GM13976 (cell line): ENCODE measurements around the gene KLRC2.
"Not testable (repeated sequence)": the region's sequence is repeated elsewhere in the genome, so short reads cannot be mapped to it uniquely, and the experiment has no call there.

ENCODE experiments used
- DNase-seq: peaks from one replicate; pipeline ENCODE4 v3.0.0; 2012; ENCODE audit warnings: low spot score
- CTCF ChIP-seq: IDR thresholded peaks from 2 replicates; pipeline ENCODE4 v1.5.1; 2012; ENCODE audit warnings: borderline replicate concordance, mild to moderate bottlenecking; ENCODE audit not compliant: insufficient read depth; ENCODE audit errors: extremely low read depth, missing control alignments, control extremely low read depth
- in situ Hi-C: fragments of 300-500 bp; cut with MboI; formaldehyde crosslinking; loops from one replicate; pipeline ENCODE4 v1.12.0; 2022; ENCODE audit warnings: low sequenced_read_pairs, mixed read lengths, inconsistent platforms; ENCODE audit not compliant: unreplicated experiment

The KLRC2 gene

GRCh38 chr12:10453156-10453555 is 17.3 kb upstream of the KLRC2 start, which contains the start of gene KLRC1:
KLRC1 (minus strand) TSS chr12:10453377; CDS start chr12:10451156, 2,221 bp downstream.
- no peak for TF ChIP-seq CTCF
- in situ Hi-C loops: no loop called here
- no peak for DNase-seq

- DNase-seq: no peak
- in situ Hi-C loops: no loop called here
- no peak for TF ChIP-seq CTCF
Measured at GRCh38 chr12:10448236-10448635, 12.4 kb upstream of the KLRC2 start.

DNA sequence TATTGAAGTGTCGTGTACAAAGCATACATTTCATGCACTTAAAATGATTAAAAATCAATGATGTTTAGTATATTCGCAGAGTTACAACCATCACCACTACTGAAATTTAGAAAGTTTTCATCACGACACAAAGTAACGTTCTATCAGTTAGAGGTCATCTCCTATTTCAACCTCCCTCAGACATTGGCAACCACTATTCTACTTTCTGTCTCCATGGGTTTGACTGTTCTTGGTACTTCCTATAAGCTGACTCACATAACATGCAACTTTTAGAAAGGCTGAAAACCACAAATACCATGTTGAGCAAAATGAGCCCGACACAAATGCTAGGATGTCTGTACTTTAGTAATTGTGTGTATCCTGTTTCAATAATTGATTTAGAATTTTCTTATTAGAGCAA is 10.2 kb upstream of the KLRC2 start:
- in situ Hi-C loops, DNase-seq: not testable (repeated sequence)

DNA sequence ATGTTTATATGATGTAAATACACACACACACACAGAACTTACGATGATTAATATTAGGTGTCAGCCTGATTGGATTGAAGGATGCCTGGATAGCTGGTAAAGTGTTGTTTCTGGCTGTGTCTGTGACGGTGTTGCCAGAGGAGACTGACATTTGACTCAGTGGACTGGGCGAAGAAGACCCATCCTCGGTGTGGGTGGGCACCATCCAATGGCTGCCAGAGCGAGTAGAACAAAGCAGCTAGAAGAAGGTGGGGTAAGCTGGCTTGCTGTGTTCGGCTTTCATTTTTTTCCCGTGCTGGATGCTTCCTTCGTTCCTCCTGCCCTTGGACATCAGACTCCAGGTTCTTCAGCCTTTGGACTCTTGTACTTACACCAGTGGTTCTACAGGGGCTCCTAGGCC is 5.3 kb upstream of the KLRC2 start:
- in situ Hi-C loops, DNase-seq: not testable (repeated sequence)

DNA sequence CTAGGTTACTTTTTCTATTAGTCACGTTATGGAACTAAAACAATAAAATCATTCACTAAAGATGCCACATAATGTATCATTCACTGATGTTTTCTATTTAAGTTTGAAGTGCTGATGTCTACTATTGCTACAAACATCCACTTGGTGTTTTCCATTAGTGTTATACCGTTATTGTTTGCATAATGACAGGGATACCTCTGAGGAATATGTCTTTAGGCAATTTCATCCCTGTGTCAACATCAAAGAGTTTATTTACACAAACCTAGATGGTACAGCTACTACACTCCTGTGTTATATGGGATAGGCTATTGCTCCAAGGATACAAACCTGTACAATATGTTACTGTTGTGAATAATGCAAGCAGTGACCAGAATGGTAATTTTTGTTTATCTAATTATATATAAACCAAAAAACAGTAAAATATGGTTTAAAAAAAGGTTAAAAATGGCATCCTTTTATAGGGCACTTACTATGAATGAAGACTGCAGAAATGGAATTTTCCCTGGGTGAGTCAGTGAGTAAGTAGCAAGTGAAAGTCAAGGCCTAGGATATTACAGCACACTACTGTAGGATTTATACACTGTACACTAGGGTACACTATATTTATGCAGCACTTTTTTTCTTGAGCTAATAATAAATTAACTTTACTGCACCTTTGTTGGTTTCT is 3.9 kb upstream of the KLRC2 start:
- in situ Hi-C loops, DNase-seq: not testable (repeated sequence)

DNA sequence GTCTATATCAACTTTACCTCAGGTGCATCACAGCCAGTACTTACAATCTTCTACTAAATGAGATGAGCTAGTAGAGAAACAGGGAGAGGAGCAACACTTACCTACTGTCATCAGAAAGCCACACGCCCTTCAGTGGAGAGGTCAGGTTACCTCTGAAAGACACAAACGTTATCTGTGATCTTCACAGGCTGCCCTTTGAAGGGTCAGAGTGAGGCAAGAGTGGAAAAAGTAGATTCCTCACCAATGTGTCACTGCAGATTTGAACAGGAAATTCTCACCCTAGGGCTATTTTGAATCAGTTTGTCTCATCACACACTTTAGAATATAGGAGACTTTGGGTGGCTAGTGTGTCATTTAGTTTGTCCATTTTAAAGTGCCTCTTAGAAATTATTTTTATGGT is 1.8 kb upstream of the KLRC2 start:
- in situ Hi-C loops: not testable (repeated sequence)

DNA sequence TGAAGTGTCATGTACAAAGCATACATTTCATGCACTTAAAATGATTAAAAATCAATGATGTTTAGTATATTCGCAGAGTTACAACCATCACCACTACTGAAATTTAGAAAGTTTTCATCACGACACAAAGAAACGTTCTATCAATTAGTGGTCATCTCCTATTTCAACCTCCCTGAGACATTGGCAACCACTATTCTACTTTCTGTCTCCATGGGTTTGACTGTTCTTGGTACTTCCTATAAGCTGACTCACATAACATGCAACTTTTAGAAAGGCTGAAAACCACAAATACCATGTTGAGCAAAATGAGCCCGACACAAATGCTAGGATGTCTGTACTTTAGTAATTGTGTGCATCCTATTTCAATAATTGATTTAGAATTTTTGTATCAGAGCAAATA is 5.2 kb downstream of the KLRC2 start:
- in situ Hi-C loops, DNase-seq: not testable (repeated sequence)

More for the DNA sequence above, 1.8 kb upstream of the KLRC2 start:
- DNase-seq: not testable (repeated sequence)

DNA sequence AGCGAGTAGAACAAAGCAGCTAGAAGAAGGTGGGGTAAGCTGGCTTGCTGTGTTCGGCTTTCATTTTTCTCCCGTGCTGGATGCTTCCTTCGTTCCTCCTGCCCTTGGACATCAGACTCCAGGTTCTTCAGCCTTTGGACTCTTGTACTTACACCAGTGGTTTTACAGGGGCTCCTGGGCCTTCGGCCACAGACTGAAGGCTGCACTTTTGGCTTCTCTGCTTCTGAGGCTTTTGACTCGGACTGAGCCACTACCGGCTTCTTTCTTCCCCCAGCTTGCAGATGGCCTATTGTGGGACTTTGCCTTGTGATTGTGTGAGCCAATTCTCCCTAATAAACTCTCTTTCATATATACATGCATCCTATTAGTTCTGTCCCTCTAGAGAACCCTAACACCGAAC is 9.9 kb downstream of the KLRC2 start:
- DNase-seq, in situ Hi-C loops: not testable (repeated sequence)

GRCh38 chr12:10424260-10424899 is 11.4 kb downstream of the KLRC2 start:
- DNase-seq, in situ Hi-C loops: not testable (repeated sequence)

- in situ Hi-C loops, DNase-seq: not testable (repeated sequence)
Measured at GRCh38 chr12:10422159-10422558, 13.7 kb downstream of the KLRC2 start.

- DNase-seq, in situ Hi-C loops: not testable (repeated sequence)
Measured at GRCh38 chr12:10420334-10420733, 15.5 kb downstream of the KLRC2 start, which contains the start of gene KLRC3. KLRC3 (minus strand) TSS chr12:10420595; CDS start chr12:10420550, 45 bp downstream.

- TF ChIP-seq CTCF: no peak
- no peak for DNase-seq
- in situ Hi-C loops: no loop called here
Measured at GRCh38 chr12:10409392-10409791, 26.4 kb downstream of the KLRC2 start, which contains the start of gene KLRC4. KLRC4 (minus strand) TSS chr12:10409757; CDS start chr12:10409575, 182 bp downstream.
